Activated T-cell treated with anti-CD3 and anti-CD28 coated beads for 48 hours (primary cell): Measurements from ENCODE around the gene BAHCC1.
"Not testable (repeated sequence)": the region's sequence is repeated elsewhere in the genome, so short reads cannot be mapped to it uniquely, and the experiment has no call there.

ENCODE experiments used
- DNase-seq: peaks from one replicate; pipeline ENCODE4 v3.0.0-alpha.2; 2020; ENCODE audit warnings: low read depth

The BAHCC1 gene

GRCh38 chr17:81413497-81414135 lies 18.4 kb downstream of the BAHCC1 start:
- DNase-seq = no peak

- no peak for DNase-seq
Observed at GRCh38 chr17:81414756-81415516, 19.7 kb downstream of the BAHCC1 start.

GRCh38 chr17:81415681-81416080 lies 20.4 kb downstream of the BAHCC1 start:
- DNase-seq = no peak

GRCh38 chr17:81416612-81417011 lies 21.4 kb downstream of the BAHCC1 start:
- DNase-seq = no peak

- no peak for DNase-seq
Observed at GRCh38 chr17:81417049-81417878, 22.0 kb downstream of the BAHCC1 start.

- no peak for DNase-seq
Observed at GRCh38 chr17:81417879-81418709, 22.8 kb downstream of the BAHCC1 start.

GRCh38 chr17:81418710-81419318 lies 23.6 kb downstream of the BAHCC1 start:
- DNase-seq = no peak

GRCh38 chr17:81419319-81419885 lies 24.1 kb downstream of the BAHCC1 start:
- DNase-seq = no peak

GRCh38 chr17:81419886-81420768 lies 24.9 kb downstream of the BAHCC1 start:
- no peak for DNase-seq

GRCh38 chr17:81420769-81421462 lies 25.7 kb downstream of the BAHCC1 start:
- DNase-seq = no peak

GRCh38 chr17:81422776-81423697 lies 27.8 kb downstream of the BAHCC1 start:
- no peak for DNase-seq

GRCh38 chr17:81423698-81424071 lies 28.4 kb downstream of the BAHCC1 start:
- no peak for DNase-seq

- DNase-seq = no peak
Observed at GRCh38 chr17:81424151-81425017, 29.1 kb downstream of the BAHCC1 start.

- DNase-seq = not testable (repeated sequence)
Observed at GRCh38 chr17:81425041-81425440, 29.8 kb downstream of the BAHCC1 start.

- DNase-seq = not testable (repeated sequence)
Observed at GRCh38 chr17:81425716-81426392, 30.6 kb downstream of the BAHCC1 start.

GRCh38 chr17:81426393-81427172 lies 31.3 kb downstream of the BAHCC1 start:
- DNase-seq = no peak
